ENCODE data around the gene NEMP2. TPM values are rescaled to one million over a fixed set of nuclear protein-coding genes. Genes with fewer than 3 reads are reported as not detected.
A peak's percentile ranks its signal among the peaks of the same experiment; 100 is the strongest.

Gene NEMP2
- polyA plus RNA-seq, 2 of the 4 experiments (the other 2 are of a cell fraction), result 7.1 to 22.0 TPM

DNA sequence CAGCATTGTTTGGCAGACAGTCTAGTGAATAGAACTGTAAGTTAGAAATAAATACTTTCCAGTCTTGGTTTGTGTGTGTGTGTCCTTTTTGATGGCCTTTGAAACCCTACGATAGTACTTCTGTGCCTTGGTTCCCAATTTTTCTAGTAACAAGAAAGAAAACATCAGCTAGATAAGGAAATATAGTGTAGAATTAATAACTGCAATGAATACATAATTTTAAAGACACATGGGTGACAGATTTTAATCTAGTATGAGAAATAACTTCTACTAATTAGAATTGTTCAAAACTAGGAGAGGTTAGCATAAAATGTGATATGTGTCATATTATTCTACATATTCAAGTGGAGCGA, 44.5 kb upstream of the NEMP2 start (continued):
- TF ChIP-seq, protein P1, sequence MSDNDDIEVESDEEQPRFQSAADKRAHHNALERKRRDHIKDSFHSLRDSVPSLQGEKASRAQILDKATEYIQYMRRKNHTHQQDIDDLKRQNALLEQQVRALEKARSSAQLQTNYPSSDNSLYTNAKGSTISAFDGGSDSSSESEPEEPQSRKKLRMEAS (IDR thresholded peaks at IDR 0.05), result no peak
- TF ChIP-seq HOXB5 (CRISPR knock-in tag; IDR thresholded peaks at IDR 0.05) (no peak), ZC3H11A (IDR thresholded peaks at IDR 0.05) (no peak), CBX2 (IDR thresholded peaks at IDR 0.05; ENCODE audit: borderline replicate concordance, low read depth) (no peak), HOXB13 (CRISPR knock-in tag; IDR thresholded peaks at IDR 0.05; ENCODE audit: low read depth) (no peak), PHF8 (IDR thresholded peaks at IDR 0.05; ENCODE audit: borderline replicate concordance, low read depth) (no peak), ESRRA (IDR thresholded peaks at IDR 0.05; ENCODE audit: borderline replicate concordance, low read length) (no peak), TP53 (CRISPR knock-in tag; IDR thresholded peaks at IDR 0.05) (no peak), JUN (IDR thresholded peaks at IDR 0.05) (no peak), ZNF302 (CRISPR knock-in tag; IDR thresholded peaks at IDR 0.05) (no peak), CHD2 (IDR thresholded peaks at IDR 0.05; ENCODE audit: low read length, partially characterized antibody) (no peak), KDM5A (IDR thresholded peaks at IDR 0.05) (no peak), HOXA7 (CRISPR knock-in tag; IDR thresholded peaks at IDR 0.05) (peak; percentile 77), HEYL (CRISPR knock-in tag; IDR thresholded peaks at IDR 0.05) (peak; percentile 70; the same call in 1 of the 2 replicates), KDM1A (IDR thresholded peaks at IDR 0.05; ENCODE audit: low read depth) (no peak), TFCP2L1 (CRISPR knock-in tag; IDR thresholded peaks at IDR 0.05) (no peak), JUNB (IDR thresholded peaks at IDR 0.05) (0 out of 2 replicates have a peak, but pooled peaks have one; percentile 18), CBX8 (IDR thresholded peaks at IDR 0.05) (no peak), FOSL2 (IDR thresholded peaks at IDR 0.05) (no peak), FOSL2 (CRISPR knock-in tag; IDR thresholded peaks at IDR 0.05) (no peak), ZFP36 (IDR thresholded peaks at IDR 0.05; ENCODE audit: borderline replicate concordance, partially characterized antibody) (no peak), FOSB (CRISPR knock-in tag; IDR thresholded peaks at IDR 0.05) (no peak), EHF (CRISPR knock-in tag; IDR thresholded peaks at IDR 0.05) (no peak), NPAS2 (CRISPR knock-in tag; IDR thresholded peaks at IDR 0.05; ENCODE audit: borderline replicate concordance) (no peak), HDAC2 (IDR thresholded peaks at IDR 0.05) (no peak), SREBF2 (IDR thresholded peaks at IDR 0.05) (no peak), RFX5 (IDR thresholded peaks at IDR 0.05) (no peak; the same call in 1 of the 2 replicates), MAZ (IDR thresholded peaks at IDR 0.05; ENCODE audit: borderline replicate concordance, low read depth, low read length) (no peak)
- TF ChIP-seq, protein P2, sequence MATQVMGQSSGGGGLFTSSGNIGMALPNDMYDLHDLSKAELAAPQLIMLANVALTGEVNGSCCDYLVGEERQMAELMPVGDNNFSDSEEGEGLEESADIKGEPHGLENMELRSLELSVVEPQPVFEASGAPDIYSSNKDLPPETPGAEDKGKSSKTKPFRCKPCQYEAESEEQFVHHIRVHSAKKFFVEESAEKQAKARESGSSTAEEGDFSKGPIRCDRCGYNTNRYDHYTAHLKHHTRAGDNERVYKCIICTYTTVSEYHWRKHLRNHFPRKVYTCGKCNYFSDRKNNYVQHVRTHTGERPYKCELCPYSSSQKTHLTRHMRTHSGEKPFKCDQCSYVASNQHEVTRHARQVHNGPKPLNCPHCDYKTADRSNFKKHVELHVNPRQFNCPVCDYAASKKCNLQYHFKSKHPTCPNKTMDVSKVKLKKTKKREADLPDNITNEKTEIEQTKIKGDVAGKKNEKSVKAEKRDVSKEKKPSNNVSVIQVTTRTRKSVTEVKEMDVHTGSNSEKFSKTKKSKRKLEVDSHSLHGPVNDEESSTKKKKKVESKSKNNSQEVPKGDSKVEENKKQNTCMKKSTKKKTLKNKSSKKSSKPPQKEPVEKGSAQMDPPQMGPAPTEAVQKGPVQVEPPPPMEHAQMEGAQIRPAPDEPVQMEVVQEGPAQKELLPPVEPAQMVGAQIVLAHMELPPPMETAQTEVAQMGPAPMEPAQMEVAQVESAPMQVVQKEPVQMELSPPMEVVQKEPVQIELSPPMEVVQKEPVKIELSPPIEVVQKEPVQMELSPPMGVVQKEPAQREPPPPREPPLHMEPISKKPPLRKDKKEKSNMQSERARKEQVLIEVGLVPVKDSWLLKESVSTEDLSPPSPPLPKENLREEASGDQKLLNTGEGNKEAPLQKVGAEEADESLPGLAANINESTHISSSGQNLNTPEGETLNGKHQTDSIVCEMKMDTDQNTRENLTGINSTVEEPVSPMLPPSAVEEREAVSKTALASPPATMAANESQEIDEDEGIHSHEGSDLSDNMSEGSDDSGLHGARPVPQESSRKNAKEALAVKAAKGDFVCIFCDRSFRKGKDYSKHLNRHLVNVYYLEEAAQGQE (IDR thresholded peaks at IDR 0.05), result no peak
- TF ChIP-seq, protein P3, sequence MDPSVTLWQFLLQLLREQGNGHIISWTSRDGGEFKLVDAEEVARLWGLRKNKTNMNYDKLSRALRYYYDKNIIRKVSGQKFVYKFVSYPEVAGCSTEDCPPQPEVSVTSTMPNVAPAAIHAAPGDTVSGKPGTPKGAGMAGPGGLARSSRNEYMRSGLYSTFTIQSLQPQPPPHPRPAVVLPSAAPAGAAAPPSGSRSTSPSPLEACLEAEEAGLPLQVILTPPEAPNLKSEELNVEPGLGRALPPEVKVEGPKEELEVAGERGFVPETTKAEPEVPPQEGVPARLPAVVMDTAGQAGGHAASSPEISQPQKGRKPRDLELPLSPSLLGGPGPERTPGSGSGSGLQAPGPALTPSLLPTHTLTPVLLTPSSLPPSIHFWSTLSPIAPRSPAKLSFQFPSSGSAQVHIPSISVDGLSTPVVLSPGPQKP (IDR thresholded peaks at IDR 0.05; ENCODE audit: low read depth, low read length), result no peak
- TF ChIP-seq, protein P4, sequence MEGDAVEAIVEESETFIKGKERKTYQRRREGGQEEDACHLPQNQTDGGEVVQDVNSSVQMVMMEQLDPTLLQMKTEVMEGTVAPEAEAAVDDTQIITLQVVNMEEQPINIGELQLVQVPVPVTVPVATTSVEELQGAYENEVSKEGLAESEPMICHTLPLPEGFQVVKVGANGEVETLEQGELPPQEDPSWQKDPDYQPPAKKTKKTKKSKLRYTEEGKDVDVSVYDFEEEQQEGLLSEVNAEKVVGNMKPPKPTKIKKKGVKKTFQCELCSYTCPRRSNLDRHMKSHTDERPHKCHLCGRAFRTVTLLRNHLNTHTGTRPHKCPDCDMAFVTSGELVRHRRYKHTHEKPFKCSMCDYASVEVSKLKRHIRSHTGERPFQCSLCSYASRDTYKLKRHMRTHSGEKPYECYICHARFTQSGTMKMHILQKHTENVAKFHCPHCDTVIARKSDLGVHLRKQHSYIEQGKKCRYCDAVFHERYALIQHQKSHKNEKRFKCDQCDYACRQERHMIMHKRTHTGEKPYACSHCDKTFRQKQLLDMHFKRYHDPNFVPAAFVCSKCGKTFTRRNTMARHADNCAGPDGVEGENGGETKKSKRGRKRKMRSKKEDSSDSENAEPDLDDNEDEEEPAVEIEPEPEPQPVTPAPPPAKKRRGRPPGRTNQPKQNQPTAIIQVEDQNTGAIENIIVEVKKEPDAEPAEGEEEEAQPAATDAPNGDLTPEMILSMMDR (IDR thresholded peaks at IDR 0.05), result no peak
- TF ChIP-seq, protein P5, sequence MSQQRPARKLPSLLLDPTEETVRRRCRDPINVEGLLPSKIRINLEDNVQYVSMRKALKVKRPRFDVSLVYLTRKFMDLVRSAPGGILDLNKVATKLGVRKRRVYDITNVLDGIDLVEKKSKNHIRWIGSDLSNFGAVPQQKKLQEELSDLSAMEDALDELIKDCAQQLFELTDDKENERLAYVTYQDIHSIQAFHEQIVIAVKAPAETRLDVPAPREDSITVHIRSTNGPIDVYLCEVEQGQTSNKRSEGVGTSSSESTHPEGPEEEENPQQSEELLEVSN (IDR thresholded peaks at IDR 0.05; ENCODE audit: borderline replicate concordance, low read depth), result no peak

Measured in A549 (cell line).